Panc1 (cell line): ENCODE results near the gene RASGRF2. TPM values are rescaled to one million over a fixed set of nuclear protein-coding genes. Genes with fewer than 3 reads are reported as not detected.

Experiments
- ATAC-seq: fragments of 200-7000 bp; cut with Tn5 transposase; 2 replicates; pipeline ENCODE4 v1.9.1; 2020; ENCODE audit warnings: mild to moderate bottlenecking, moderate library complexity
- BruUV-seq: library from RNA; stranded (reverse); fragments of 400-500 nt; replicated peaks from 2 replicates; lab custom pipeline; 2021; lab: Mats Ljungman, UMichigan
- CTCF ChIA-PET: fragments of 300-600 bp; sonication (Branson Sonifier 250); formaldehyde crosslinking; loops from one replicate; lab custom pipeline; 2022; ENCODE audit warnings: antibody characterized with exemption; lab: Charles Lee
- POLR2A ChIA-PET: fragments of 300-600 bp; sonication (Branson Sonifier 250); formaldehyde crosslinking; loops from one replicate; lab custom pipeline; 2022; ENCODE audit warnings: antibody characterized with exemption; lab: Charles Lee
- DNase-seq: peaks from one replicate; pipeline ENCODE4 v3.0.0-alpha.2; 2010; ENCODE audit warnings: low read depth, low spot score
- H3K27ac ChIP-seq: 2 replicates; pipeline ENCODE4 v1.5.1; 2011; ENCODE audit warnings: mild to moderate bottlenecking, low read length, inconsistent platforms
- H3K27me3 ChIP-seq: fragments of 200-500 bp; sonication (Bioruptor generic); 2 replicates; pipeline ENCODE4 v1.6.0; 2014; ENCODE audit warnings: low read length, inconsistent platforms; ENCODE audit not compliant: control insufficient read depth, insufficient read depth
- H3K36me3 ChIP-seq: fragments of 200-500 bp; sonication (Bioruptor generic); 2 replicates; pipeline ENCODE4 v1.5.1; 2014; ENCODE audit warnings: inconsistent platforms, mild to moderate bottlenecking, low read length, moderate library complexity; ENCODE audit not compliant: control insufficient read depth, insufficient read depth
- H3K4me1 ChIP-seq: 2 replicates; pipeline ENCODE4 v1.5.1; 2011; ENCODE audit warnings: inconsistent platforms, mild to moderate bottlenecking, low read length, moderate library complexity; ENCODE audit not compliant: control insufficient read depth, insufficient read depth
- H3K4me3 ChIP-seq, 2 experiments: 2 replicates each; pipeline ENCODE4 v1.5.1; 2011 to 2012; ENCODE audit warnings: low read depth in 2 of 2, low read length in 2 of 2, mild to moderate bottlenecking in 2 of 2, inconsistent platforms in 1 of 2, moderate library complexity in 1 of 2
- H3K9me3 ChIP-seq: fragments of 200-500 bp; sonication (Bioruptor generic); 2 replicates; pipeline ENCODE4 v1.5.1; 2014; ENCODE audit warnings: low read depth, mild to moderate bottlenecking, inconsistent platforms, low read length, moderate library complexity; ENCODE audit not compliant: control insufficient read depth, insufficient read depth
- POLR2AphosphoS5 ChIP-seq: IDR thresholded peaks from 2 replicates; pipeline ENCODE4 v1.6.1; 2012; ENCODE audit warnings: mild to moderate bottlenecking, low read depth, low read length, moderate library complexity
- SIN3A ChIP-seq: IDR thresholded peaks from 2 replicates; pipeline ENCODE4 v1.6.1; 2012; ENCODE audit warnings: low read depth, mild to moderate bottlenecking, low read length, moderate library complexity, borderline replicate concordance; ENCODE audit not compliant: insufficient read depth
- TCF7L2 ChIP-seq: IDR thresholded peaks from 2 replicates; pipeline ENCODE4 v1.6.1; 2011; ENCODE audit warnings: mild to moderate bottlenecking, low read depth, low read length, inconsistent platforms
- in situ Hi-C: cut with HindIII; loops from 2 replicates; pipeline ENCODE4 v1.10.0; 2016; ENCODE audit warnings: low sequenced_read_pairs, low pct_unique_long_range_greater_than_20kb
- intact Hi-C: fragments of 100-400 bp; cut with micrococcal nuclease; formaldehyde crosslinking; loops from one replicate; pipeline ENCODE4 v1.10.0; 2022; ENCODE audit not compliant: unreplicated experiment
- total RNA-seq: library from RNA; stranded (reverse); gene quantifications from one replicate; pipeline ENCODE4 v1.2.1, GENCODE V29; 2021; ENCODE audit not compliant: unreplicated experiment
- TF ChIP-seq, protein P1 (sequence below): fragments of 450-650 bp; IDR thresholded peaks from 2 replicates; pipeline ENCODE4 v1.5.1; 2017; ENCODE audit warnings: mild to moderate bottlenecking
- TF ChIP-seq, protein P2 (sequence below), 2 experiments: IDR thresholded peaks; 2 replicates each; pipeline ENCODE4 v1.6.1; 2011 to 2012; ENCODE audit warnings: low read depth in 2 of 2, control low read depth in 1 of 2, low read length in 1 of 2, mild to moderate bottlenecking in 1 of 2, moderate library complexity in 1 of 2; ENCODE audit not compliant: insufficient read depth in 1 of 2

The RASGRF2 gene
- total RNA-seq, 1 experiment from 2014 or later, result 4.7 TPM

GRCh38 chr5:81228084-81228483 is 267.9 kb downstream of the RASGRF2 start:
- no peaks in the 10 kb centered on the region for H3K36me3 ChIP-seq
- in situ Hi-C loops, result no loop called here
- no peak for ATAC-seq
- ChIA-PET CTCF (no interaction called here), POLR2A (no interaction called here)
- DNase-seq, result no peak
- no peaks in the 10 kb centered on the region for H3K9me3 ChIP-seq
- no peak overlapping the region for H3K27ac ChIP-seq
- intact Hi-C loops, result no loop called here
- TF ChIP-seq, protein P1, sequence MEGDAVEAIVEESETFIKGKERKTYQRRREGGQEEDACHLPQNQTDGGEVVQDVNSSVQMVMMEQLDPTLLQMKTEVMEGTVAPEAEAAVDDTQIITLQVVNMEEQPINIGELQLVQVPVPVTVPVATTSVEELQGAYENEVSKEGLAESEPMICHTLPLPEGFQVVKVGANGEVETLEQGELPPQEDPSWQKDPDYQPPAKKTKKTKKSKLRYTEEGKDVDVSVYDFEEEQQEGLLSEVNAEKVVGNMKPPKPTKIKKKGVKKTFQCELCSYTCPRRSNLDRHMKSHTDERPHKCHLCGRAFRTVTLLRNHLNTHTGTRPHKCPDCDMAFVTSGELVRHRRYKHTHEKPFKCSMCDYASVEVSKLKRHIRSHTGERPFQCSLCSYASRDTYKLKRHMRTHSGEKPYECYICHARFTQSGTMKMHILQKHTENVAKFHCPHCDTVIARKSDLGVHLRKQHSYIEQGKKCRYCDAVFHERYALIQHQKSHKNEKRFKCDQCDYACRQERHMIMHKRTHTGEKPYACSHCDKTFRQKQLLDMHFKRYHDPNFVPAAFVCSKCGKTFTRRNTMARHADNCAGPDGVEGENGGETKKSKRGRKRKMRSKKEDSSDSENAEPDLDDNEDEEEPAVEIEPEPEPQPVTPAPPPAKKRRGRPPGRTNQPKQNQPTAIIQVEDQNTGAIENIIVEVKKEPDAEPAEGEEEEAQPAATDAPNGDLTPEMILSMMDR, result no peak
- no peak for TF ChIP-seq TCF7L2
- TF ChIP-seq SIN3A, result no peak
- BruUV-seq, result no TSS peak
- H3K27me3 ChIP-seq, result no peaks in the 10 kb centered on the region
- no peaks in the 10 kb centered on the region for H3K4me1 ChIP-seq
- no peak overlapping the region for H3K4me3 ChIP-seq

DNA sequence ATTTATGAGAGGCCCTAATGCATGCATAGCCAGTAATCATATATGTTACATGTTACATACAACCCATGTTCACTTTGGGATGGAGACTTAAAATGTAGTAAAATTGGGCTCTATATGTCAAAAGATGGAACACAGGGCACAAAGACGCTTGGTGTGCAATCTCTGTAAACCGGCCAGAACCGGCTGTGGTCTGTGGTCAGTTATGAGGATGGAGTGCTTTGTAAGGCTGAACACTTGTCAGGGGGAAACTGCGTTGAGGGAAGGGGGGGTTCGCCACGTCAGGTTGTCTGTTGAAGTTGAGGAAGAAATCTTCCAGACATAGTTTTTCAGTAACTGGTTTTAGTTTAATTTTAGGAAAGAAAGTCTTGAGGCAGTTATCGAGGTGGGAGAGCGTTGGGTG is 270.3 kb downstream of the RASGRF2 start:
- TF ChIP-seq POLR2AphosphoS5 (no peak), TCF7L2 (no peak), SIN3A (no peak)
- H3K36me3 ChIP-seq, result no peaks in the 10 kb centered on the region
- DNase-seq, result no peak
- H3K4me1 ChIP-seq, result no peaks in the 10 kb centered on the region
- no peak overlapping the region for H3K27ac ChIP-seq
- no peaks in the 10 kb centered on the region for H3K9me3 ChIP-seq
- no peak overlapping the region for H3K4me3 ChIP-seq
- ATAC-seq, result no peak
- ChIA-PET CTCF (no interaction called here), POLR2A (no interaction called here)
- intact Hi-C loops (no loop called here), in situ Hi-C loops (no loop called here)
- BruUV-seq, result no TSS peak
- H3K27me3 ChIP-seq, result no peaks in the 10 kb centered on the region

- Histone ChIP-seq H3K27me3 (no peaks in the 10 kb centered on the region), H3K4me3 (no peak overlapping the region), H3K9me3 (no peaks in the 10 kb centered on the region), H3K4me1 (no peaks in the 10 kb centered on the region), H3K27ac (no peak overlapping the region), H3K36me3 (no peaks in the 10 kb centered on the region)
- no TSS peak for BruUV-seq
- no peak for ATAC-seq
- no peak for DNase-seq
- intact Hi-C loops, result no loop called here
- CTCF ChIA-PET, result no interaction called here
- POLR2A ChIA-PET, result no interaction called here
- TF ChIP-seq, protein P2, sequence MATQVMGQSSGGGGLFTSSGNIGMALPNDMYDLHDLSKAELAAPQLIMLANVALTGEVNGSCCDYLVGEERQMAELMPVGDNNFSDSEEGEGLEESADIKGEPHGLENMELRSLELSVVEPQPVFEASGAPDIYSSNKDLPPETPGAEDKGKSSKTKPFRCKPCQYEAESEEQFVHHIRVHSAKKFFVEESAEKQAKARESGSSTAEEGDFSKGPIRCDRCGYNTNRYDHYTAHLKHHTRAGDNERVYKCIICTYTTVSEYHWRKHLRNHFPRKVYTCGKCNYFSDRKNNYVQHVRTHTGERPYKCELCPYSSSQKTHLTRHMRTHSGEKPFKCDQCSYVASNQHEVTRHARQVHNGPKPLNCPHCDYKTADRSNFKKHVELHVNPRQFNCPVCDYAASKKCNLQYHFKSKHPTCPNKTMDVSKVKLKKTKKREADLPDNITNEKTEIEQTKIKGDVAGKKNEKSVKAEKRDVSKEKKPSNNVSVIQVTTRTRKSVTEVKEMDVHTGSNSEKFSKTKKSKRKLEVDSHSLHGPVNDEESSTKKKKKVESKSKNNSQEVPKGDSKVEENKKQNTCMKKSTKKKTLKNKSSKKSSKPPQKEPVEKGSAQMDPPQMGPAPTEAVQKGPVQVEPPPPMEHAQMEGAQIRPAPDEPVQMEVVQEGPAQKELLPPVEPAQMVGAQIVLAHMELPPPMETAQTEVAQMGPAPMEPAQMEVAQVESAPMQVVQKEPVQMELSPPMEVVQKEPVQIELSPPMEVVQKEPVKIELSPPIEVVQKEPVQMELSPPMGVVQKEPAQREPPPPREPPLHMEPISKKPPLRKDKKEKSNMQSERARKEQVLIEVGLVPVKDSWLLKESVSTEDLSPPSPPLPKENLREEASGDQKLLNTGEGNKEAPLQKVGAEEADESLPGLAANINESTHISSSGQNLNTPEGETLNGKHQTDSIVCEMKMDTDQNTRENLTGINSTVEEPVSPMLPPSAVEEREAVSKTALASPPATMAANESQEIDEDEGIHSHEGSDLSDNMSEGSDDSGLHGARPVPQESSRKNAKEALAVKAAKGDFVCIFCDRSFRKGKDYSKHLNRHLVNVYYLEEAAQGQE (IDR thresholded peaks at IDR 0.05; ENCODE audit: insufficient read depth in 1 of 2, low read depth in 2 of 2, low read length in 1 of 2), result no peak
- TF ChIP-seq TCF7L2, result no peak
- TF ChIP-seq SIN3A, result no peak
- no peak for TF ChIP-seq POLR2AphosphoS5
- TF ChIP-seq, protein P1, result no peak
- in situ Hi-C loops, result no loop called here
Measured at GRCh38 chr5:81232464-81233079, 272.4 kb downstream of the RASGRF2 start.
